ENCODE measurements around the gene DNAH3. TPM values are rescaled to one million over a fixed set of nuclear protein-coding genes. Genes with fewer than 3 reads are reported as not detected.

The DNAH3 gene
- total RNA-seq, 1 experiment from 2014 or later = 0.57 TPM

DNA sequence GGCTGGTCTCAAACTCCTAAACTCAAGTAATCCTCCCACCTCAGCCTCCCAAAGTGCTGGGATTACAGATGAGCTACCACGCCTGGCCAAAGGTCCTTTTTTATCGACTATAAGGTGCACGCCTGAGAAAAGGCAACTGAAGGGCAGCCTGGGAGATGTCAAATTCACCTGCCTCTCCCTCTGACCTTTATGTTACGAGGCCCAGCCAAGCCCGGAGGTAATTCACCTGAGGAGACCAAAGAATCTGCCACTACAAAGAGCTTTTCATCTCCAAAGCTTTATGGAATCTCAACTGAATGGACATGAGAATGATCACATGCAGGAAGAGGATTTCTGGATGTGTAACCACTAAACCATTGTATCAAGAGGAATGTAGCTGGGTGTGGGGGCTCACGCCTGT lies 212.9 kb downstream of the DNAH3 start (continued):
- TF ChIP-seq, protein P1, sequence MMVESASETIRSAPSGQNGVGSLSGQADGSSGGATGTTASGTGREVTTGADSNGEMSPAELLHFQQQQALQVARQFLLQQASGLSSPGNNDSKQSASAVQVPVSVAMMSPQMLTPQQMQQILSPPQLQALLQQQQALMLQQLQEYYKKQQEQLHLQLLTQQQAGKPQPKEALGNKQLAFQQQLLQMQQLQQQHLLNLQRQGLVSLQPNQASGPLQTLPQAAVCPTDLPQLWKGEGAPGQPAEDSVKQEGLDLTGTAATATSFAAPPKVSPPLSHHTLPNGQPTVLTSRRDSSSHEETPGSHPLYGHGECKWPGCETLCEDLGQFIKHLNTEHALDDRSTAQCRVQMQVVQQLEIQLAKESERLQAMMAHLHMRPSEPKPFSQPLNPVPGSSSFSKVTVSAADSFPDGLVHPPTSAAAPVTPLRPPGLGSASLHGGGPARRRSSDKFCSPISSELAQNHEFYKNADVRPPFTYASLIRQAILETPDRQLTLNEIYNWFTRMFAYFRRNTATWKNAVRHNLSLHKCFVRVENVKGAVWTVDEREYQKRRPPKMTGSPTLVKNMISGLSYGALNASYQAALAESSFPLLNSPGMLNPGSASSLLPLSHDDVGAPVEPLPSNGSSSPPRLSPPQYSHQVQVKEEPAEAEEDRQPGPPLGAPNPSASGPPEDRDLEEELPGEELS (CRISPR knock-in tag; IDR thresholded peaks at IDR 0.05) = no peak
- TF ChIP-seq, protein P2, sequence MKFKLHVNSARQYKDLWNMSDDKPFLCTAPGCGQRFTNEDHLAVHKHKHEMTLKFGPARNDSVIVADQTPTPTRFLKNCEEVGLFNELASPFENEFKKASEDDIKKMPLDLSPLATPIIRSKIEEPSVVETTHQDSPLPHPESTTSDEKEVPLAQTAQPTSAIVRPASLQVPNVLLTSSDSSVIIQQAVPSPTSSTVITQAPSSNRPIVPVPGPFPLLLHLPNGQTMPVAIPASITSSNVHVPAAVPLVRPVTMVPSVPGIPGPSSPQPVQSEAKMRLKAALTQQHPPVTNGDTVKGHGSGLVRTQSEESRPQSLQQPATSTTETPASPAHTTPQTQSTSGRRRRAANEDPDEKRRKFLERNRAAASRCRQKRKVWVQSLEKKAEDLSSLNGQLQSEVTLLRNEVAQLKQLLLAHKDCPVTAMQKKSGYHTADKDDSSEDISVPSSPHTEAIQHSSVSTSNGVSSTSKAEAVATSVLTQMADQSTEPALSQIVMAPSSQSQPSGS (CRISPR knock-in tag; IDR thresholded peaks at IDR 0.05; ENCODE audit: borderline replicate concordance, low read depth) = no peak
- TF ChIP-seq ZNF219 (CRISPR knock-in tag; IDR thresholded peaks at IDR 0.05; ENCODE audit: borderline replicate concordance) = no peak
- TF ChIP-seq, protein P3, sequence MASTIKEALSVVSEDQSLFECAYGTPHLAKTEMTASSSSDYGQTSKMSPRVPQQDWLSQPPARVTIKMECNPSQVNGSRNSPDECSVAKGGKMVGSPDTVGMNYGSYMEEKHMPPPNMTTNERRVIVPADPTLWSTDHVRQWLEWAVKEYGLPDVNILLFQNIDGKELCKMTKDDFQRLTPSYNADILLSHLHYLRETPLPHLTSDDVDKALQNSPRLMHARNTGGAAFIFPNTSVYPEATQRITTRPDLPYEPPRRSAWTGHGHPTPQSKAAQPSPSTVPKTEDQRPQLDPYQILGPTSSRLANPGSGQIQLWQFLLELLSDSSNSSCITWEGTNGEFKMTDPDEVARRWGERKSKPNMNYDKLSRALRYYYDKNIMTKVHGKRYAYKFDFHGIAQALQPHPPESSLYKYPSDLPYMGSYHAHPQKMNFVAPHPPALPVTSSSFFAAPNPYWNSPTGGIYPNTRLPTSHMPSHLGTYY (CRISPR knock-in tag; IDR thresholded peaks at IDR 0.05) = no peak
- TF ChIP-seq, protein P4, sequence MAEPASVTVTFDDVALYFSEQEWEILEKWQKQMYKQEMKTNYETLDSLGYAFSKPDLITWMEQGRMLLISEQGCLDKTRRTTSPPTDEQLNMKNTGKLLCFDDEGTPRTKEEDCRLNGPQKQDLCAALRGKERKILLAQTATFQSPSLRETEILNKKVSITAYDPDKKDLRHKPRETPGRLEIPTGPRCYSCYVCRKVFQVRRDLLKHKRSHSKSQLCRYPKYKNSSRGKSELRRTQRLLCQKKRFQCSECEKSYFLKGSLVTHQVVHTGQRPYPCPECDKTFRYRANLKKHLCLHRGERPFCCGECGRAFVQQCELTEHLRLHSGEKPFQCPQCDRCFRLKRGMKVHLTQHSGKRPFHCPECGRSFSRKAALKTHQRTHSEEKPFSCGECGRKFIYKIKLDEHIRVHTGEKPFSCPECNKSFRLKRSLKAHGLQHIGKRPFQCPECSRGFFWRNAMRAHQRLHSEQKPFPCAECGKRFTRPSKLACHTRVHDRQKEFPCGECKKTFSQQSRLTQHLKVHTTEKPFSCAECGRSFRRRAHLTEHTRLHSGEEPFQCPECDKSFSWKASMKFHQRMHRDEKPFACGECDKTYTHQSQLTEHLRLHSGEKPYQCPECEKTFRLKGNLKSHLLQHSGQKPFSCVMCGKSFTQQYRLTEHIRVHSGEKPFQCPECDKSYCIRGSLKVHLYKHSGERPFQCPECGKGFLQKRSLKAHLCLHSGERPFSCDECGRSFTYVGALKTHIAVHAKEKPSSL (CRISPR knock-in tag; conservative IDR thresholded peaks at IDR 0.05) = no peak
- TF ChIP-seq GABPB1 (CRISPR knock-in tag; IDR thresholded peaks at IDR 0.05) = no peak
- TF ChIP-seq, protein P5, sequence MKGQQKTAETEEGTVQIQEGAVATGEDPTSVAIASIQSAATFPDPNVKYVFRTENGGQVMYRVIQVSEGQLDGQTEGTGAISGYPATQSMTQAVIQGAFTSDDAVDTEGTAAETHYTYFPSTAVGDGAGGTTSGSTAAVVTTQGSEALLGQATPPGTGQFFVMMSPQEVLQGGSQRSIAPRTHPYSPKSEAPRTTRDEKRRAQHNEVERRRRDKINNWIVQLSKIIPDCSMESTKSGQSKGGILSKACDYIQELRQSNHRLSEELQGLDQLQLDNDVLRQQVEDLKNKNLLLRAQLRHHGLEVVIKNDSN (CRISPR knock-in tag; IDR thresholded peaks at IDR 0.05) = no peak

DNA sequence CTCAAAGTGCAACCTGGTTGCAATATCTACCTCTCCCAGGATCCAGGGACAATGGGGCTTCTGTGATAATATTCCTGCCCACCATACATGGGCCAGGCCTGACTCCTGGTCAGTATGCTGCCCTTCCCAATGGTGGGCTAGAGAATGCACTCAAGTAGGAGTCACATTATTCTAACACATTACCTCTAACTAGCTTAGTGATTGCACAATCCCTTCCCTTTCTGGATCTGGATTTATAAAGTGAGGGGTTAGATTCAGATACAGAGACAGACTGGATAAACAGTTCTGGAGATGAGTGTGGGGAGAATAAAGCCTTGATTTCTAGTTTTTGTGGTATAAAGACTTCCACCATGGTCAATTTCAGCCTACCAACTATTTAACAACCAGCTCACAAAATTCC lies 217.1 kb downstream of the DNAH3 start:
- no peaks in the 10 kb centered on the region for H3K36me3 Mint-ChIP-seq
- DNase-seq (ENCODE audit: low spot score) (no peak), ATAC-seq (no peak)
- no peaks in the 10 kb centered on the region for H3K9me3 Mint-ChIP-seq
- H3K27ac Mint-ChIP-seq = no peak overlapping the region
- H3K4me1 Mint-ChIP-seq = no peaks in the 10 kb centered on the region
- H3K27me3 Mint-ChIP-seq (ENCODE audit: low read depth) = no peaks in the 10 kb centered on the region
- POLR2A ChIA-PET = no interaction called here
- H3K4me3 Mint-ChIP-seq = no peak overlapping the region
- CTCF ChIA-PET = no interaction called here
- TF ChIP-seq, protein P6, sequence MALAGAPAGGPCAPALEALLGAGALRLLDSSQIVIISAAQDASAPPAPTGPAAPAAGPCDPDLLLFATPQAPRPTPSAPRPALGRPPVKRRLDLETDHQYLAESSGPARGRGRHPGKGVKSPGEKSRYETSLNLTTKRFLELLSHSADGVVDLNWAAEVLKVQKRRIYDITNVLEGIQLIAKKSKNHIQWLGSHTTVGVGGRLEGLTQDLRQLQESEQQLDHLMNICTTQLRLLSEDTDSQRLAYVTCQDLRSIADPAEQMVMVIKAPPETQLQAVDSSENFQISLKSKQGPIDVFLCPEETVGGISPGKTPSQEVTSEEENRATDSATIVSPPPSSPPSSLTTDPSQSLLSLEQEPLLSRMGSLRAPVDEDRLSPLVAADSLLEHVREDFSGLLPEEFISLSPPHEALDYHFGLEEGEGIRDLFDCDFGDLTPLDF (CRISPR knock-in tag; IDR thresholded peaks at IDR 0.05) = no peak
- no peak for TF ChIP-seq JAZF1 (CRISPR knock-in tag; IDR thresholded peaks at IDR 0.05)
- no peak for TF ChIP-seq ZNF396 (CRISPR knock-in tag; IDR thresholded peaks at IDR 0.05; ENCODE audit: borderline replicate concordance)
- TF ChIP-seq, protein P7, sequence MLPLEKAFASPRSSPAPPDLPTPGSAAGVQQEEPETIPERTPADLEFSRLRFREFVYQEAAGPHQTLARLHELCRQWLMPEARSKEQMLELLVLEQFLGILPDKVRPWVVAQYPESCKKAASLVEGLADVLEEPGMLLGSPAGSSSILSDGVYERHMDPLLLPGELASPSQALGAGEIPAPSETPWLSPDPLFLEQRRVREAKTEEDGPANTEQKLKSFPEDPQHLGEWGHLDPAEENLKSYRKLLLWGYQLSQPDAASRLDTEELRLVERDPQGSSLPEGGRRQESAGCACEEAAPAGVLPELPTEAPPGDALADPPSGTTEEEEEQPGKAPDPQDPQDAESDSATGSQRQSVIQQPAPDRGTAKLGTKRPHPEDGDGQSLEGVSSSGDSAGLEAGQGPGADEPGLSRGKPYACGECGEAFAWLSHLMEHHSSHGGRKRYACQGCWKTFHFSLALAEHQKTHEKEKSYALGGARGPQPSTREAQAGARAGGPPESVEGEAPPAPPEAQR (CRISPR knock-in tag; IDR thresholded peaks at IDR 0.05) = no peak
- TF ChIP-seq, protein P8, sequence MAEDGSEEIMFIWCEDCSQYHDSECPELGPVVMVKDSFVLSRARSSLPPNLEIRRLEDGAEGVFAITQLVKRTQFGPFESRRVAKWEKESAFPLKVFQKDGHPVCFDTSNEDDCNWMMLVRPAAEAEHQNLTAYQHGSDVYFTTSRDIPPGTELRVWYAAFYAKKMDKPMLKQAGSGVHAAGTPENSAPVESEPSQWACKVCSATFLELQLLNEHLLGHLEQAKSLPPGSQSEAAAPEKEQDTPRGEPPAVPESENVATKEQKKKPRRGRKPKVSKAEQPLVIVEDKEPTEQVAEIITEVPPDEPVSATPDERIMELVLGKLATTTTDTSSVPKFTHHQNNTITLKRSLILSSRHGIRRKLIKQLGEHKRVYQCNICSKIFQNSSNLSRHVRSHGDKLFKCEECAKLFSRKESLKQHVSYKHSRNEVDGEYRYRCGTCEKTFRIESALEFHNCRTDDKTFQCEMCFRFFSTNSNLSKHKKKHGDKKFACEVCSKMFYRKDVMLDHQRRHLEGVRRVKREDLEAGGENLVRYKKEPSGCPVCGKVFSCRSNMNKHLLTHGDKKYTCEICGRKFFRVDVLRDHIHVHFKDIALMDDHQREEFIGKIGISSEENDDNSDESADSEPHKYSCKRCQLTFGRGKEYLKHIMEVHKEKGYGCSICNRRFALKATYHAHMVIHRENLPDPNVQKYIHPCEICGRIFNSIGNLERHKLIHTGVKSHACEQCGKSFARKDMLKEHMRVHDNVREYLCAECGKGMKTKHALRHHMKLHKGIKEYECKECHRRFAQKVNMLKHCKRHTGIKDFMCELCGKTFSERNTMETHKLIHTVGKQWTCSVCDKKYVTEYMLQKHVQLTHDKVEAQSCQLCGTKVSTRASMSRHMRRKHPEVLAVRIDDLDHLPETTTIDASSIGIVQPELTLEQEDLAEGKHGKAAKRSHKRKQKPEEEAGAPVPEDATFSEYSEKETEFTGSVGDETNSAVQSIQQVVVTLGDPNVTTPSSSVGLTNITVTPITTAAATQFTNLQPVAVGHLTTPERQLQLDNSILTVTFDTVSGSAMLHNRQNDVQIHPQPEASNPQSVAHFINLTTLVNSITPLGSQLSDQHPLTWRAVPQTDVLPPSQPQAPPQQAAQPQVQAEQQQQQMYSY (CRISPR knock-in tag; IDR thresholded peaks at IDR 0.05) = no peak
- TF ChIP-seq, protein P9, sequence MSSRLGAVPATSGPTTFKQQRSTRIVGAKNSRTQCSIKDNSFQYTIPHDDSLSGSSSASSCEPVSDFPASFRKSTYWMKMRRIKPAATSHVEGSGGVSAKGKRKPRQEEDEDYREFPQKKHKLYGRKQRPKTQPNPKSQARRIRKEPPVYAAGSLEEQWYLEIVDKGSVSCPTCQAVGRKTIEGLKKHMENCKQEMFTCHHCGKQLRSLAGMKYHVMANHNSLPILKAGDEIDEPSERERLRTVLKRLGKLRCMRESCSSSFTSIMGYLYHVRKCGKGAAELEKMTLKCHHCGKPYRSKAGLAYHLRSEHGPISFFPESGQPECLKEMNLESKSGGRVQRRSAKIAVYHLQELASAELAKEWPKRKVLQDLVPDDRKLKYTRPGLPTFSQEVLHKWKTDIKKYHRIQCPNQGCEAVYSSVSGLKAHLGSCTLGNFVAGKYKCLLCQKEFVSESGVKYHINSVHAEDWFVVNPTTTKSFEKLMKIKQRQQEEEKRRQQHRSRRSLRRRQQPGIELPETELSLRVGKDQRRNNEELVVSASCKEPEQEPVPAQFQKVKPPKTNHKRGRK (CRISPR knock-in tag; IDR thresholded peaks at IDR 0.05; ENCODE audit: borderline replicate concordance) = no peak
- no peak for TF ChIP-seq OVOL2 (CRISPR knock-in tag; IDR thresholded peaks at IDR 0.05; ENCODE audit: borderline replicate concordance)
- TF ChIP-seq, protein P10, sequence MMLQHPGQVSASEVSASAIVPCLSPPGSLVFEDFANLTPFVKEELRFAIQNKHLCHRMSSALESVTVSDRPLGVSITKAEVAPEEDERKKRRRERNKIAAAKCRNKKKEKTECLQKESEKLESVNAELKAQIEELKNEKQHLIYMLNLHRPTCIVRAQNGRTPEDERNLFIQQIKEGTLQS (CRISPR knock-in tag; conservative IDR thresholded peaks at IDR 0.05) = no peak
- TF ChIP-seq, protein P11, sequence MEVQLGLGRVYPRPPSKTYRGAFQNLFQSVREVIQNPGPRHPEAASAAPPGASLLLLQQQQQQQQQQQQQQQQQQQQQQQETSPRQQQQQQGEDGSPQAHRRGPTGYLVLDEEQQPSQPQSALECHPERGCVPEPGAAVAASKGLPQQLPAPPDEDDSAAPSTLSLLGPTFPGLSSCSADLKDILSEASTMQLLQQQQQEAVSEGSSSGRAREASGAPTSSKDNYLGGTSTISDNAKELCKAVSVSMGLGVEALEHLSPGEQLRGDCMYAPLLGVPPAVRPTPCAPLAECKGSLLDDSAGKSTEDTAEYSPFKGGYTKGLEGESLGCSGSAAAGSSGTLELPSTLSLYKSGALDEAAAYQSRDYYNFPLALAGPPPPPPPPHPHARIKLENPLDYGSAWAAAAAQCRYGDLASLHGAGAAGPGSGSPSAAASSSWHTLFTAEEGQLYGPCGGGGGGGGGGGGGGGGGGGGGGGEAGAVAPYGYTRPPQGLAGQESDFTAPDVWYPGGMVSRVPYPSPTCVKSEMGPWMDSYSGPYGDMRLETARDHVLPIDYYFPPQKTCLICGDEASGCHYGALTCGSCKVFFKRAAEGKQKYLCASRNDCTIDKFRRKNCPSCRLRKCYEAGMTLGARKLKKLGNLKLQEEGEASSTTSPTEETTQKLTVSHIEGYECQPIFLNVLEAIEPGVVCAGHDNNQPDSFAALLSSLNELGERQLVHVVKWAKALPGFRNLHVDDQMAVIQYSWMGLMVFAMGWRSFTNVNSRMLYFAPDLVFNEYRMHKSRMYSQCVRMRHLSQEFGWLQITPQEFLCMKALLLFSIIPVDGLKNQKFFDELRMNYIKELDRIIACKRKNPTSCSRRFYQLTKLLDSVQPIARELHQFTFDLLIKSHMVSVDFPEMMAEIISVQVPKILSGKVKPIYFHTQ (CRISPR knock-in tag; IDR thresholded peaks at IDR 0.05) = no peak
